ENCODE data around the gene ENDOD1.

ENDOD1 gene

GRCh38 chr11:95076981-95077380 lies 12.7 kb upstream of the ENDOD1 start:
- DNase-seq (ENCODE audit: low read depth in 2 of 2), result no peak

- DNase-seq (ENCODE audit: low read depth in 2 of 2), result no peak
Observed at GRCh38 chr11:95078526-95078925, 11.1 kb upstream of the ENDOD1 start.

DNA sequence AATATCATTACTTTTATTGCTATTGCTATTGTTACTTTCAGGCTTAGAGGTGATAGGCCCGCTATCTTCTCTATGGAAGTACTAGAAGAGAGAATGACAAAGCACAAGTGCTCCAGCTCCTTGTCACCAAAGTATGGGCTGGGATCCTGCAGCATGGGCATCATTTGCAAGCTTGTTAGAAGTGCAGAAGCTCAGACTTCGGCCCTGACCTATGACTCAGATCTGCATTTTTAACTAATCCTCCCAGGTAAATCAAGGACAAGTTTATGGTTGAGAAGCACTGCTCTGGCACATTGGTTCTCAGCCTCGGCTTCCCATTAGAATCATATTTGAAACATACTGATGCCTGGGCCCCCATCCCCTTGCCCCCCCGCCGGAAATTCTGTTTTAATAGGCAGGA lies 8.6 kb upstream of the ENDOD1 start:
- no peak for DNase-seq (ENCODE audit: low read depth in 2 of 2)

GRCh38 chr11:95081412-95081811 lies 8.2 kb upstream of the ENDOD1 start:
- DNase-seq (ENCODE audit: low read depth in 2 of 2), result no peak

- no peak for DNase-seq (ENCODE audit: low read depth in 2 of 2)
Observed at GRCh38 chr11:95082576-95083001, 7.1 kb upstream of the ENDOD1 start.

- no peak for DNase-seq (ENCODE audit: low read depth in 2 of 2)
Observed at GRCh38 chr11:95084509-95084908, 5.1 kb upstream of the ENDOD1 start.

DNA sequence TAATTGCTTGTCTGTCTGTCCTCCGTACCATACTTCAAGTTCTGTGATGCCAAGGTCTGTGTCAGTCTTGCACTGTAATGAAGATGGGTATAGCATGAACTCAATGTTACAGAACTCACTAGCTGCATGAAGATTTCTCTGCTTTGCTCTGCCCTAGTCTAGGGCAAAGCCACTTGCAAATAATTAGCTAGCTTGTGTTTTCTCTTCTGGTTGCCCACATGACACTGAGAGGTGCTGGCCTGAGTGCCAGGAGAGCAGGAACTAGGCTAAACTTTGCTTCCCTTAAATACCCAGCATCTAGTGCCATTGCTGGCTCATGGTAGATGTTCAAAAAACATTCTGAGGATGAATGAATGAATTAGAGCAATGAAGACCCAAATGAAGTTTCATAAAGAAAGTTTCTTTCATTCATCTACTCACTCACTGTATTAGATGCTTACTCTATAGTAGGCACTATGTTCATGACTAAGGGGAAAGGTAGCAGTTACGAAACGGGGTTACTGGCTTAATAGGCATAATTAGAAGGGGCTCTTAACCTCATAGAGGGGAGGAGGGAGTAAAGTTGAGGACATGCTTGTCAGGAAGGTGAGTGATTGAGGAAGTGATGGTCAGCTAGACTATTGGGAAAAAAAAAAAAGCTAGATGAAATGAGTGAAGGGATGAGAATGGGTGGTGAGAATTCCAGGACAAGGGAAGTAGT lies 4.4 kb upstream of the ENDOD1 start:
- no peak for DNase-seq (ENCODE audit: low read depth in 2 of 2)

GRCh38 chr11:95086151-95086550 lies 3.5 kb upstream of the ENDOD1 start:
- no peak for DNase-seq (ENCODE audit: low read depth in 2 of 2)

DNA sequence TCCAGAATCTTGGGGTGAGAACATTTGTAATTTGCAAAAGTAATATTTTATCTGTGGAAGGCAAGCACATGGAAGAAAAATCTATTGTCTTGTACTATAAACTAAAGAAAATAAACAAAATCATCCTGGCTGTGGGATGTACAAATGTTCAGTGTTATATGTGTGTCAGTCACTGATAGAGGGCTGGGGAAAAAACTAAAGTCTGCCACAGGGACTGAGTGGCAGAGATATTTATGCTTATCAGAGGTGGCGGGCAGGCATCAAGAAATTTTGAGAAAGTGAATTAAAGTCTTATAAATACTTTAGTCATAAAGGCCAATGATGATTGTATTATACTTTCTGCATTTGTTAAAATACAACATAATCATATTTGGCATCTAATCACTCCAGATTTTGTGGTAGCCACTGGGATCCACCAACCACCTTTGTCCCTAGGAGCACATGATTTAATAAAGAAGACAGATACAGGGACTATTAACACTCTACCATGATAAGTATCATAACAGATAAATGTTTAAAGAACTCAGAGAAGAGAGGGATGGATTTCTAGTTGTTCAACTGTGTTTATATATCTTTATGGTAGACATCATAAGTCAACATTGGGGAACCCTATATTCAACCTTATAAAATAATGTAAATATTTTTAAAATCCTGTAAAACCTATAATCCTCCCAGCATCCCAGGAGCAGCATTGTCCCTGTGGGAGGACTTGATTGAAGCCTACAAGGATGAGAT lies 2.6 kb upstream of the ENDOD1 start:
- no peak for DNase-seq (ENCODE audit: low read depth in 2 of 2)

GRCh38 chr11:95088946-95089619 lies 563 bp upstream of the ENDOD1 start:
- DNase-seq (ENCODE audit: low read depth in 2 of 2), result no peak

DNA sequence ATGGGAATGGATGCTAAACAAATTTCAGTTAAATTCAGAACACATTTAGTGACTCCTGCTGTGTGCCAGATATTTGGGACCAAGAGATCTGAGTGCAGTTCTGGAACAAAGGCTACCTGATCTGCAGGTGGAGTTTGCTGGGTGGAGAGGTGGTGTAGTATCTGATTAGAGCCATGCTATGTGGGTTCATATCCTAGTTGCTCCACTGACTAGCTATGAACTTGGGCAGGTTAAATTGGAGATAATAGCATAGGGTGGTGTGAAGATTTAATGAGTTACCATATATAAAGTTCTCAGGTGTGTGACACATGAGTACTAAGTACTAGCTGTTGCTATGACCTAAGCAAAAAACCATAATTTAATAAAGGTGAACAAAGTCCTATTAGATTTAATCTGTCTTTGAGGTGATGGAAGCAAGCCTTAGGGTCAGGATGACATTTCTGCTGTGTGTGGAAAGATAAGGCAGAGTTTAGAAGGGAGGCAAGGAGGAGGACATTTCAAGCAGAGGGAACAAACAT lies 2.1 kb downstream of the ENDOD1 start:
- no peak for DNase-seq (ENCODE audit: low read depth in 2 of 2)

GRCh38 chr11:95092549-95093324 lies 3.1 kb downstream of the ENDOD1 start:
- no peak for DNase-seq (ENCODE audit: low read depth in 2 of 2)

DNA sequence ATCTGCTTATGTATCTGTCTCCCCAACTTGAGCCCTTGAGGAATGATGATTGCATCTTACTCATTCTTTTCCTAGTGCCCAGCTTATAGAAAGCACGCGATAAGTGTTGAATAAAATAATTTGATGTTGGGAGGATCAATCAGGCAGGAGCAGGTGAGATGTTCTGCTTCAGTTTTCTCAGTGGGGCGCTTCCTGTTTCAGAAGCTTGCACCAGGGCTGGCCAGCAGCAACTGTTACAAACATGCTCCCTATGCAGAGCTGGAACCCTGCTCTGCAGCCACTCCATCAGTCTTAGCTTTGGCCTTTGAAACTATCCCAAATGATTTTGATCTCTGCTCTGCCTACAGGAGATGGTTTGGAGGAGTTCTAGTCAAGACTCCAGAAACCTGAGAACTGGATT lies 3.9 kb downstream of the ENDOD1 start:
- no peak for DNase-seq (ENCODE audit: low read depth in 2 of 2)

- peak; percentile 38 to 40 for DNase-seq (ENCODE audit: low read depth in 2 of 2)
Observed at GRCh38 chr11:95095858-95096587, 6.4 kb downstream of the ENDOD1 start.

DNA sequence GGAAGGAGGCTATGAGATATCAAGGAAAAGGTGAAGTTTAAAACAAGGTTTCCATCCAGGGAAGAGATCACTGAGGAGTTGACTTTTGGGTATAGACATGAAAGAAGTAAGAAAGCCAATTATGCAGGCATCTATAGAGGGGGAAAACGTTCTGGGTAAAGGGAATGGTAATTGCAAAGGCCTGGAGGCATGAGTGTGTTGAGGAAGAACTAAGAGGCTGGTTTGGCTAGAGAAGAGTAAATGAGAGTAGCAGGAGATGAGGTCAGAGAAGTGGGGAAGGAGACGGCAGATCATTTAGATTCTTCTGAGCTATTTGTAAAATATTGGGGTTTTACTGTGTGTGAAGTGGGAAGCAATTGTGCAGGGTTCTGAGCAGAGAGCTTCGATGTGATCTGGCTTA lies 7.6 kb downstream of the ENDOD1 start:
- no peak for DNase-seq (ENCODE audit: low read depth in 2 of 2)

DNA sequence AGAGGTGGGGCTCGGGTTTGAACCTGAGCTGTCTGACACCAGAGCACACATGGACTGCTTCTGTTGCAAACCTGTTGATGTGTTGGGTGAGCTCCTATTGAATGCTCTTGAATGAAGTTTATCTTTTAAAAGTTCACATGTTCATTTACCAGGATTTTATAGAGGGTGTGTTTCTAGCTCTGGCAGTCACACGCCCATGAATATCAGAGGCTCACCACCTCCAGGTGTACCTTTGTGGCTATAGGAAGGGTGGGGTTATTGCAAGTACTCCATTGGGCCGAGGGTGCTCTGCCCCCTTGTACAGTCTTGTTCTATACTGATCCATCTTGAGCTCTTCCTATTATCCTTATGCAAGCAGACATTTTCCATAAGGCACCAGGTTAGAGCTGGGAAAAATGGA lies 9.2 kb downstream of the ENDOD1 start:
- DNase-seq (ENCODE audit: low read depth in 2 of 2), result no peak

DNA sequence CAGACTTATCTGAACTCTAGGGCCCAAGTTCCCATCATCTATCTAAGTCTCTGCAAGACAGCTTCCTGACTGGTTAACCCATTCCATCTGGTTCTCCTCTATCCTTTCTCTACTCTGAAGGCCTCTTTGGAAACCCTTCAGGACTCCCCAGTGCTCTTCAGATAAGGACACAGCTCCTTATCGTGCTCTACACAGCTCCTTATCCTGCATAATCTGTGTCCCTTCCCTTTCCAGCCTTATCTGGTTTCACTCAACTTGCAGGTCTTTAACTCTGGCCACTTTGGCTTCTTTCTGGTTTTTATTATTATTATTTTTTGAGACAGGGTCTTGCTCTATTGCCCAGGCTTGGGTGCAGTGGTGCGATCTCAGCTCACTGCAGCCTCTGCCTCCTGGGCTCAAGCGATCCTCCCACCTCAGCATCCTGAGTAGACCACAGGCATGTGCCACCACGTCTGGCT lies 10.6 kb downstream of the ENDOD1 start:
- DNase-seq (ENCODE audit: low read depth in 2 of 2), result no peak

GRCh38 chr11:95100856-95101507 lies 11.3 kb downstream of the ENDOD1 start:
- DNase-seq (ENCODE audit: low read depth in 2 of 2), result no peak

- DNase-seq (ENCODE audit: low read depth in 2 of 2), result no peak
Observed at GRCh38 chr11:95101935-95102334, 12.3 kb downstream of the ENDOD1 start.

- no peak for DNase-seq (ENCODE audit: low read depth in 2 of 2)
Observed at GRCh38 chr11:95102733-95103132, 13.1 kb downstream of the ENDOD1 start.

DNA sequence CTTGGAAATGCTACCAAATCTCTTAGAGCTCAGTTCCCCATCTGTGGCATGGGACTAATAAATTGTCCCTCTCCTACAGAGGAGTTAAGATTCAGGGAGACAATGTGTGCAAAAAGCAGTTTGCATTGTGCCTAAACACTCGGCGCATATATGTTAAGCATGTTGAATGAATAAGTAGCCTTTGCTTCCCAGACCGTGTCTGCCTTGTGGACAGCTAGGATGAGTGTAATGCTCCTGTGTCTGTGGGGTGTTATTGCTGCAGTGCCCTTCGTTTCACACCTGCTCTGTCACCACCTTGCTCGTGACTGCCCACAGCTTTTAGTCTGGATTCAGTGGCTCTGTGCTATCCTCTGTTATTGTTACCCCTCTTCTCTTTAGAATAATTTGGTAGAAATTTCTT lies 14.1 kb downstream of the ENDOD1 start:
- no peak for DNase-seq (ENCODE audit: low read depth in 2 of 2)

Measured in fibroblast of skin of left quadriceps (primary cell).